GM12872 (cell line): ENCODE data around the gene FLNB.

ENCODE experiments used
- TF ChIP-seq, protein P1 (sequence below): IDR thresholded peaks from 3 replicates; pipeline ENCODE4 v1.5.1; 2011; ENCODE audit warnings: low read depth, mild to moderate bottlenecking, low read length, moderate library complexity; ENCODE audit not compliant: insufficient read depth

The FLNB gene

DNA sequence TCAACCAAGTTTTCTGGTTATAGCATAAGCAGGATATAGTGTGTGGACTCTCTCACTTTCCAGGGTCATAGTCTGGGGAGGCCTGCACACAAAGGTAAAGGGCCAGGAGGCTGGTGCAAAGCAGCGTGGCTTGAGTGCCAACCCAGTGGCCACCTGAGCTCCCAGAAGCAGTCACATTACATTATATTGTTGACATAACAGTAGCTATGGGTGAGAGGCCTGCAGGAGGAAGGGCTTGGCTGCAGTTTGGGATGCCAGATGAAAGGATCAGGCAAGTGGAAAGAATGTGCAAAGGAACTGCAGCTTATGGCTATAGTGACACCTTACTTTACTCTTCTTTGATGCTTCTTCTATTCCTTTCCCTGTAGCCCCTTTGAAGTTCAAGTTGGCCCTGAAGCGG, 96.5 kb downstream of the FLNB start:
- TF ChIP-seq, protein P1, sequence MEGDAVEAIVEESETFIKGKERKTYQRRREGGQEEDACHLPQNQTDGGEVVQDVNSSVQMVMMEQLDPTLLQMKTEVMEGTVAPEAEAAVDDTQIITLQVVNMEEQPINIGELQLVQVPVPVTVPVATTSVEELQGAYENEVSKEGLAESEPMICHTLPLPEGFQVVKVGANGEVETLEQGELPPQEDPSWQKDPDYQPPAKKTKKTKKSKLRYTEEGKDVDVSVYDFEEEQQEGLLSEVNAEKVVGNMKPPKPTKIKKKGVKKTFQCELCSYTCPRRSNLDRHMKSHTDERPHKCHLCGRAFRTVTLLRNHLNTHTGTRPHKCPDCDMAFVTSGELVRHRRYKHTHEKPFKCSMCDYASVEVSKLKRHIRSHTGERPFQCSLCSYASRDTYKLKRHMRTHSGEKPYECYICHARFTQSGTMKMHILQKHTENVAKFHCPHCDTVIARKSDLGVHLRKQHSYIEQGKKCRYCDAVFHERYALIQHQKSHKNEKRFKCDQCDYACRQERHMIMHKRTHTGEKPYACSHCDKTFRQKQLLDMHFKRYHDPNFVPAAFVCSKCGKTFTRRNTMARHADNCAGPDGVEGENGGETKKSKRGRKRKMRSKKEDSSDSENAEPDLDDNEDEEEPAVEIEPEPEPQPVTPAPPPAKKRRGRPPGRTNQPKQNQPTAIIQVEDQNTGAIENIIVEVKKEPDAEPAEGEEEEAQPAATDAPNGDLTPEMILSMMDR, result no peak

GRCh38 chr3:58105196-58105595, 97.0 kb downstream of the FLNB start:
- TF ChIP-seq, protein P1, result no peak

DNA sequence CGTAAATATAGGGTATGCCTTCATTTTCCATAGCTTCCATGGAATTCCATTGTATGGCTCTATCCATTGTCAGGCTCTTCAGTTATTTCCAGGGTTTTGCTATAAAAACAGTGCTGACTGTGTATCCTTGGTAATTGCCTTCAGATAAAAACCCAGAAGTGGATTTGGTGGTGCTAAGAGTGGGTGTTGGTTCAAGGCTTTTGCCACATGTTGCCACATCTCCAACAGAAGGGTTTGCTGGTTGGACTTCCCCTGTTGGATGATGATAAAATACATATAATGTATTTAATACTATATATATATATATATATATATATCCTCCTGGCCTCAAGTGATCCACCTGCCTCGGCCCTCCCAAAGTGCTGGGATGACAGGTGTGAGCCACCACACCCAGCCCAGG, 97.8 kb downstream of the FLNB start:
- TF ChIP-seq, protein P1, result no peak

DNA sequence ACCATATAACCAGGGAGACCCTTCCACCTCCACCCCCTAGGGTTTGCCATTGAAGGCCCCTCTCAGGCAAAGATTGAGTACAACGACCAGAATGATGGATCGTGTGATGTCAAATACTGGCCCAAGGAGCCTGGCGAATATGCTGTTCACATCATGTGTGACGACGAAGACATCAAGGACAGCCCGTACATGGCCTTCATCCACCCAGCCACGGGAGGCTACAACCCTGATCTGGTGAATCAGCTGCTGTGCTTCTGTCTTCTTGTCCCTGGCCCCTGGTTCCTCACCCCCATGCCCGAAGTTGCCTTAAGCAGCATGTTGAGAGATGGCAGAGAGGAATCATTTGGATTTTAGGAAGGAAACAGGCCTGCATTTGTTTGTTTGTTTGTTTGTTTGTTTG, 98.4 kb downstream of the FLNB start:
- TF ChIP-seq, protein P1, result no peak

GRCh38 chr3:58107597-58107996, 99.4 kb downstream of the FLNB start:
- TF ChIP-seq, protein P1, result no peak

DNA sequence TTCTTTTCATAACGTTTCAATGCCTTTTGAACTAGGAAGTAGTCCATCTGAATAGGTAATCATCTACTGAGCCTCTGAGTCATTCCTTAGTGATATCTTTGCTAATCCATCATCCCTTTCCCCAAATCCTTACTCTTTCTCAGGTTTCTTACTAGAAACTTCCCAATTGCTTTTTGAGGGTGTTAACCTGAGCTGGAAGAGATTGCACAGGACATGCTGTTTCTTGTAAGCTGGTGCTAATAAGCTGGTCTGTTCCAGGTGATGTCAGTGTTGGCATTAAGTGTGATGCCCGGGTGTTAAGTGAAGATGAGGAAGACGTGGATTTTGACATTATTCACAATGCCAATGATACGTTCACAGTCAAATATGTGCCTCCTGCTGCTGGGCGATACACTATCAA, 101.5 kb downstream of the FLNB start:
- TF ChIP-seq, protein P1, result no peak

DNA sequence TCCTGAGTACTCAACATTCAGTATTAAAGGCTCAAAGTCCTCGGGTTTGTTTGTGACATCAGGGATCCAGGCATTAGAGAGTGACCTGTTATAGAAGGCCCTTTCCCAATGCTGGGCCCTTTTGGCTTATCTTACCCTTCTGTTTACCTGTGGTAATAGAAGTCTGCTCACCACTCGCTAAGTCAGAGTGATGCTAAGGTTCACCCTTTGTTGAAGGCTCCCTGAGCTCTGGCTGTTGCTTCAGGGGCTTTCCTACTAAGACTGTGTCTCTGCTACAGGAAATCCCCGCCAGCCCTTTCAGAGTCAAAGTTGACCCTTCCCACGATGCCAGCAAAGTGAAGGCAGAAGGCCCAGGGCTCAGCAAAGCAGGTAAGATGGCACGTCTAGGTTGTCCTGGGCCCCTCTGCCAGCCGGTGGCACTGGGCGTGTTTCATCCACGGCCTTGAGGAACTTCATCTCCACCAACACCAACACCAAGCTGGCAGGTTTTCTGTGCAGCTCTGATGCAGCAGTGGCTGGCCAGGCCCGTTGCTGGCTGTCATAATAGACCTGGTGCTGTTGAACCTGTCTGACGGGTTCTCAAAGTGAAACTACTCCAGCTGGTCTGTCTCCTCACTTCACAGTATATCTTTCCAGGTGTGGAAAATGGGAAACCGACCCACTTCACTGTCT, 103.4 kb downstream of the FLNB start:
- TF ChIP-seq, protein P1, result no peak

- TF ChIP-seq, protein P1, result no peak
Measured at GRCh38 chr3:58112185-58112535, 103.9 kb downstream of the FLNB start.
